Measurements from ENCODE around the gene IFNL1.

DNA sequence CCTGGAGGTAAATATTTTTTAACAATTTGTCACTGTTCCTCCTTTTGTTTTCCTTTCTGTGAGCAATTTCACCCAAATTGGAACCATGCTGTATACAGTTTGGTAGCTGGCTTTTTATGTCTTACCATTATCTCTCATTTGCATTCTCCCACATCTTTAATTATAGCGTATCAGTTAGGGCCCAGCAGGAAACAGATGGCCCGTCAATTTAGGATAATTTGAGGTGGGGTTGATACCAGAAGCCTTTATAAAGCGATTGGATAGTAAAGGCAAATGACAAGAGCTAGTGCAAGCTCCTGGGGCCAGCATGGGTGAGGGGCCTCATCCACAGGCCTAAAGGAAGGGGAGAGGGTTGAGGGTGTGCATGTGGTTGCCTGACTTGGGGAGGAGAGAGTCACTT, 43.7 kb upstream of the IFNL1 start:
- TF ChIP-seq, protein P1, sequence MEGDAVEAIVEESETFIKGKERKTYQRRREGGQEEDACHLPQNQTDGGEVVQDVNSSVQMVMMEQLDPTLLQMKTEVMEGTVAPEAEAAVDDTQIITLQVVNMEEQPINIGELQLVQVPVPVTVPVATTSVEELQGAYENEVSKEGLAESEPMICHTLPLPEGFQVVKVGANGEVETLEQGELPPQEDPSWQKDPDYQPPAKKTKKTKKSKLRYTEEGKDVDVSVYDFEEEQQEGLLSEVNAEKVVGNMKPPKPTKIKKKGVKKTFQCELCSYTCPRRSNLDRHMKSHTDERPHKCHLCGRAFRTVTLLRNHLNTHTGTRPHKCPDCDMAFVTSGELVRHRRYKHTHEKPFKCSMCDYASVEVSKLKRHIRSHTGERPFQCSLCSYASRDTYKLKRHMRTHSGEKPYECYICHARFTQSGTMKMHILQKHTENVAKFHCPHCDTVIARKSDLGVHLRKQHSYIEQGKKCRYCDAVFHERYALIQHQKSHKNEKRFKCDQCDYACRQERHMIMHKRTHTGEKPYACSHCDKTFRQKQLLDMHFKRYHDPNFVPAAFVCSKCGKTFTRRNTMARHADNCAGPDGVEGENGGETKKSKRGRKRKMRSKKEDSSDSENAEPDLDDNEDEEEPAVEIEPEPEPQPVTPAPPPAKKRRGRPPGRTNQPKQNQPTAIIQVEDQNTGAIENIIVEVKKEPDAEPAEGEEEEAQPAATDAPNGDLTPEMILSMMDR (IDR thresholded peaks at IDR 0.05), result no peak
- TF ChIP-seq POLR2A (IDR thresholded peaks at IDR 0.05), result no peak

Data from thyroid gland (tissue), 4 donors.